ENCODE results near the gene MSRB3. TPM values are rescaled to one million over a fixed set of nuclear protein-coding genes. Genes with fewer than 3 reads are reported as not detected.

MSRB3 gene
- total RNA-seq, 1 experiment from 2014 or later = 19.1 TPM

GRCh38 chr12:65419284-65420072 lies 141.0 kb downstream of the MSRB3 start:
- Histone ChIP-seq H3K4me3 (no peak overlapping the region), H3K9me3 (replicated peaks) (peaks cover 13% of the 10 kb centered on the region), H3K36me3 (no peaks in the 10 kb centered on the region), H3K27ac (no peak overlapping the region), H3K4me1 (no peaks in the 10 kb centered on the region), H3K27me3 (no peaks in the 10 kb centered on the region)
- DNase-seq = no peak

DNA sequence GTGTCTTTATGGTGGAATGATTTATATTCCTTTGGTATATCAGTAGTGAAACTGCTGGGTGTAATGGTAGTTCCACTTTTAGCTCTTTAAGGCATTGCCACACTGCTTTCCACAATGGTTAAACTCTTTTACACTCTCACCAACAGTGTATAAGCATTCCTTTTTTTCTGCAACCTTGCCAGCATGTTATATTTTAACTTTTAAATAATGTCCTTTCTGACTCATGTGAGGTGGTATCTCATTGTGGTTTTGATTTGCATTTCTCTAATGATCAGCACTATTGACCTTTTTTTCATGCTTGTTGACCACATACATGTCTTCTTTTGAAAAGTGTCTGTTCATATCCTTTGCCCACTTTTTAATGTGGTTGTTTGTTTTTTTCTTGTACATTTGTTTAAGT lies 142.5 kb downstream of the MSRB3 start:
- Histone ChIP-seq H3K4me1 (no peaks in the 10 kb centered on the region), H3K9me3 (replicated peaks) (peaks cover 13% of the 10 kb centered on the region), H3K27me3 (no peaks in the 10 kb centered on the region), H3K36me3 (no peaks in the 10 kb centered on the region), H3K4me3 (no peak overlapping the region), H3K27ac (no peak overlapping the region)
- DNase-seq = no peak

- Histone ChIP-seq H3K27ac (no peak overlapping the region), H3K27me3 (no peaks in the 10 kb centered on the region), H3K36me3 (no peaks in the 10 kb centered on the region), H3K9me3 (replicated peaks) (no peaks in the 10 kb centered on the region; the same call in 1 of the 2 replicates), H3K4me3 (no peak overlapping the region), H3K4me1 (peaks cover 32% of the 10 kb centered on the region)
- DNase-seq = no peak
Observed at GRCh38 chr12:65427646-65428045, 149.2 kb downstream of the MSRB3 start.

GRCh38 chr12:65430006-65430405 lies 151.5 kb downstream of the MSRB3 start:
- Histone ChIP-seq H3K27ac (peak overlapping the region; percentile 41), H3K4me3 (no peak overlapping the region), H3K27me3 (no peaks in the 10 kb centered on the region), H3K36me3 (no peaks in the 10 kb centered on the region), H3K9me3 (replicated peaks) (no peaks in the 10 kb centered on the region; the same call in 1 of the 2 replicates), H3K4me1 (peaks cover 35% of the 10 kb centered on the region)
- DNase-seq = peak in 1 of 2 experiments; percentile 29

DNA sequence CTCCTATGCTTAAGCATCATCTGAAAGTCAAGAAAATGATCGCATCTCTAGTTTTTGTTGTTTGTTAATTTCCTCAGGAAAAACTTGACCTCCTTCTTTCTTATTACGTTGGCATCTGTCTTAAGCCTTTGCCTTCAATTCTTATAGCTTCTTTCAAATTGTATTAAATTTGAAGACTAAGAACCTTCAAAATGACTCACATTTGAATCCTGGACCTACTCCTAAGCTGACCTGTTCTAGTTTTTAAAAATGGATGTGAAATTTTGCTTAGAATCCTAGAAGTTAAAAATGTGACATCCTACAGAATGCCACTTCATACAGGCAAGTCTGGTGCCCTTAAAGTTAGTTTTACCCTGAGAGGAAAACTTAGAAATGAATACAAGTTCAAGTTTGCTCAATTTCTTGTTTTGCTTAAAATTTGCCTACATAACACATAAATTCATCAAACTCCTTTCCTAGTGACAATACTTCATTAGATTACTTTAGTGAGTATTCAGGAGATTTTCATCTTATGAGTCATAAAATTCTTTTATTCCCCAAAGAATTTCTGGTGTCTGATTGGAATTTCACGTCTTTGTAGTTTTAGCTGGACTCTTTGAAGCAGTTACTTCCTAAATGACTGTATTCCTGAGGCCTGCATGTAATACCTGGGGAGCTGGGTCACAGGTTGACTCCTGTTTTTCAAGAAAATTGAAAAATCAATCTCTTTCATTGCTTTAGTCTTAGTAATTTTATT lies 152.3 kb downstream of the MSRB3 start:
- Histone ChIP-seq H3K9me3 (replicated peaks) (no peaks in the 10 kb centered on the region; the same call in 1 of the 2 replicates), H3K4me3 (no peak overlapping the region), H3K4me1 (peaks cover 35% of the 10 kb centered on the region), H3K27ac (peak overlapping the region; percentile 41), H3K36me3 (no peaks in the 10 kb centered on the region), H3K27me3 (no peaks in the 10 kb centered on the region)
- DNase-seq = peak in 1 of 2 experiments; percentile 32

DNA sequence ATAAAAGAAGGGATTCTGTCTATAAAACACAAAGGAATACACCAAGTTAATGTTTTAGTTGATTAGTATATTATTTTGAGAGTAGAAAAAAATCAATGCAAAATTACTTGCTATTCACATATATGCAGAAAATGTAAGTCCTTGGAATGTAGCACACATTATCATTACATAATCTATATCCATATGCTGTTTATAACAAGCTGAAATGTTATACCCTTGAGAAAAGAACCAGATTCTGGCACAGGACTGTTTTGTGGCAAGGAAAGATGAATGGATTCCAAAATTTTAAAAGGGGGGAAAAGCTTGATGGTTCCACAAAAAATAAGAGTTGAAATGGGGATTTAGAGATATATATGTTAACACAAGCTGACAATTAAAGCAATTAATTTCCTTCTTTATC lies 153.6 kb downstream of the MSRB3 start:
- DNase-seq = peak in 1 of 2 experiments; percentile 13
- Histone ChIP-seq H3K9me3 (replicated peaks) (no peaks in the 10 kb centered on the region; the same call in 1 of the 2 replicates), H3K4me1 (peaks cover 35% of the 10 kb centered on the region), H3K27me3 (no peaks in the 10 kb centered on the region), H3K27ac (no peak overlapping the region), H3K36me3 (no peaks in the 10 kb centered on the region), H3K4me3 (no peak overlapping the region)

DNA sequence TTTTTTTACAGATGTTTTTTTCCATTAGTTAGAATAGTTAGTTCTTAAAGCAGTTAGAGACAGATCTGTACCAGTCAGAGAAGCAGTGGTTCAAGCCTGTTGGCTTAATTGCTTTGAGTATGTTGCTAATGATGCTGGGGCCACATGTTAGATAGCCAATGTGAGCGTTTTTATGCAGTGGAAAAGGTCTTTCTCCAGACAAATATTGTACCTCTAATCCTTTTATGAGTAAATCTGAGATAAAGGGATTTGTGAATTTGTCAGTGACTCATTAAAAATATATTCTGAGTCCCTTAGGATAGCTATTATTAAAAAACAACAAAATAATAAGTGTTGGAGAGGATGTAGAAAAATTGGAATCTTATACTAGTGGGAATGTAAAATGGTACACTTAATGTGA lies 154.2 kb downstream of the MSRB3 start:
- no peaks in the 10 kb centered on the region for H3K27me3 ChIP-seq
- no peak overlapping the region for H3K27ac ChIP-seq
- no peak overlapping the region for H3K4me3 ChIP-seq
- peaks cover 35% of the 10 kb centered on the region for H3K4me1 ChIP-seq
- no peaks in the 10 kb centered on the region for H3K36me3 ChIP-seq
- no peaks in the 10 kb centered on the region; the same call in 1 of the 2 replicates for H3K9me3 ChIP-seq (replicated peaks)
- DNase-seq = no peak

DNA sequence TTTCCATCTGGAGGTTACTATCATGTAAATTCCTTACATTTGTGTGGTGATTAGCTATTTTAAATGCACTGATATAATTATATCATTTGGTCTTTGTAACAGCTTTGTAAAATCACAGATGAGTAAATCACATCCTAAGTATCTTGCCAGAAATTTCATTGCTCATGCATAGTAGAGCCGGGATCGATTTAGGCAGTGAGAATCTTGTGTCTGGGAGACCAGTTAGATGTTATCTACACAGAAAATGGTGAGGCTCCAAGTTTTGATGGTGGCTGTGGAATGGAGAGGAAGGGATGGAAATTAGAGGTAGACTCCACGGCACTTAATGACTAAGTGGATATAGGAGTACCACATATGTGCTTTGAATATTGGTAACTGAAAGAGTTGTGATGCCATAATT lies 156.3 kb downstream of the MSRB3 start:
- DNase-seq = no peak

GRCh38 chr12:65443038-65443437 lies 164.6 kb downstream of the MSRB3 start:
- Histone ChIP-seq H3K27me3 (no peaks in the 10 kb centered on the region), H3K9me3 (replicated peaks) (0 out of 2 replicates have a peak, but pooled peaks cover 2% of the 10 kb centered on the region)

More for the DNA sequence above, 156.3 kb downstream of the MSRB3 start:
- peaks cover 2% of the 10 kb centered on the region; the same call in 1 of the 2 replicates for H3K9me3 ChIP-seq (replicated peaks)
- H3K36me3 ChIP-seq = no peaks in the 10 kb centered on the region
- no peak overlapping the region for H3K27ac ChIP-seq
- peaks cover 32% of the 10 kb centered on the region for H3K4me1 ChIP-seq
- H3K4me3 ChIP-seq = no peak overlapping the region
- no peaks in the 10 kb centered on the region for H3K27me3 ChIP-seq

GRCh38 chr12:65444996-65445395 lies 166.5 kb downstream of the MSRB3 start:
- Histone ChIP-seq H3K4me3 (no peak overlapping the region), H3K36me3 (no peaks in the 10 kb centered on the region), H3K27me3 (no peaks in the 10 kb centered on the region), H3K4me1 (no peaks in the 10 kb centered on the region; the same call in 1 of the 2 replicates), H3K9me3 (replicated peaks) (no peaks in the 10 kb centered on the region; the same call in 1 of the 2 replicates), H3K27ac (no peak overlapping the region)
- no peak for DNase-seq

More at GRCh38 chr12:65443038-65443437, 164.6 kb downstream of the MSRB3 start:
- Histone ChIP-seq H3K4me1 (no peaks in the 10 kb centered on the region), H3K36me3 (no peaks in the 10 kb centered on the region), H3K4me3 (no peak overlapping the region), H3K27ac (no peak overlapping the region)
- no peak for DNase-seq

- Histone ChIP-seq H3K27ac (no peak overlapping the region), H3K36me3 (no peaks in the 10 kb centered on the region), H3K4me1 (no peaks in the 10 kb centered on the region; the same call in 1 of the 2 replicates), H3K4me3 (no peak overlapping the region), H3K27me3 (no peaks in the 10 kb centered on the region), H3K9me3 (replicated peaks) (no peaks in the 10 kb centered on the region; the same call in 1 of the 2 replicates)
- no peak for DNase-seq
Observed at GRCh38 chr12:65446901-65447300, 168.4 kb downstream of the MSRB3 start.

- no peaks in the 10 kb centered on the region; the same call in 1 of the 2 replicates for H3K4me1 ChIP-seq
- H3K36me3 ChIP-seq = peaks cover 3% of the 10 kb centered on the region; the same call in 1 of the 2 replicates
- no peak for DNase-seq
- H3K27ac ChIP-seq = no peak overlapping the region
- H3K4me3 ChIP-seq = no peak overlapping the region
- H3K9me3 ChIP-seq (replicated peaks) = no peaks in the 10 kb centered on the region; the same call in 1 of the 2 replicates
- H3K27me3 ChIP-seq = no peaks in the 10 kb centered on the region
Observed at GRCh38 chr12:65449400-65449799, 170.9 kb downstream of the MSRB3 start.

DNA sequence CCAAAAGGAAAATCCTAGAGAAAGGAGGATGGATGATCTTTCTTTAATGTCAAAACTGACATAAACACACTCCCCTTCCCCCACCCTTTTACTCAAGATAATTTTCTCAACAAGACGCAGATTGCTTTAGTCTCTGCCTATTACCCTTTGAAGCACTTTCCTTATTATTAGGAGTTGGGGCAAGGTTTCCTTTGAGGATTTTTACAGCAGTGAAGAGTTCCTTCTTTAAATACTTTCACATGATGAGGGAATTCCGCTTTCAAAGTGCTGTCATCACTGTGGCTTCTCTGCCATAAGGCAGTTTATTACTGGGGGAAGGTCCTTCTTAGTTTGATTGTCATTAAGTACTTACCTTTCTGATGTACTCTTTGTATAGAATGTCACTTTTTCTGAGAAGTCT lies 172.1 kb downstream of the MSRB3 start:
- peaks cover 5% of the 10 kb centered on the region; the same call in 1 of the 2 replicates for H3K36me3 ChIP-seq
- no peaks in the 10 kb centered on the region; the same call in 1 of the 2 replicates for H3K9me3 ChIP-seq (replicated peaks)
- H3K27ac ChIP-seq = no peak overlapping the region
- H3K27me3 ChIP-seq = no peaks in the 10 kb centered on the region
- no peaks in the 10 kb centered on the region; the same call in 1 of the 2 replicates for H3K4me1 ChIP-seq
- DNase-seq = no peak
- no peak overlapping the region for H3K4me3 ChIP-seq

DNA sequence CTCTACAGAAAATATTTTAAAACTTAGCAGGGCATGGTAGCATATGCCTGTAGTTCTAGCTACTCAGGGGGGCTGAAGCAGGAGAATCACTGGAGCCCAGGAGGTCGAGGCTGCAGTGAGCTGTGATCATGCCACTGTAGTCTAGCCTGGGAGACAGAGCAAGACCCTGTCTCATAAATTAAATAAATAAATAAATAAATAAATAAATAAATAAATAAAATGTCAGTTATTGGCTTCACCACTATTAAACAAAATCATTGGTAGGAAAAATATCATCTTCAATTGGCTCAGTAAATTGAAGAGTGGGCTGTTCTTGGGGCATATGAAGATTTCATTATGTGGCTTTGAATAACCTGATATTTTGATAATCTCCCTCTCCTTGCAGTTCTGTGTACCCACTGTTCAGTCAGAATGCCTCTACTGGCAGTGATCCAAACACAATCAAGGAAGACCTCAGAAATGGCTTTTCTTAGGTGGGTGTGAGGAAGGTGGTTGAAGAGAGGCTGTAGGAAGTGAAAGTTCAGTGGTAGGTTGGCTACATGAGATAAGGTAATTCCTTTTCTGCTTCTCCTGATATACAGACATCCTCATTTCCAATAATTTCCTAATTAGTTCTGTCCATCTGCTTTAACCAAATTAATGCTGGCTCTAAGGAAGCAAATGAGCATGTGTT lies 175.8 kb downstream of the MSRB3 start:
- Histone ChIP-seq H3K4me3 (no peak overlapping the region), H3K4me1 (no peaks in the 10 kb centered on the region; the same call in 1 of the 2 replicates), H3K9me3 (replicated peaks) (no peaks in the 10 kb centered on the region; the same call in none of the 2 replicates), H3K27ac (no peak overlapping the region), H3K36me3 (peaks cover 5% of the 10 kb centered on the region; the same call in 1 of the 2 replicates), H3K27me3 (no peaks in the 10 kb centered on the region)
- no peak for DNase-seq

Data from SJCRH30 (cell line).